KOPT-K1 (cell line): Measurements from ENCODE around the gene UGT1A6.

ENCODE experiments used
- H3K27ac ChIP-seq: fragments of 200-600 bp; sonication (generic); 2 replicates; pipeline ENCODE4 v1.5.1; 2016; ENCODE audit warnings: antibody characterized with exemption, mild to moderate bottlenecking, low read depth, low read length; ENCODE audit not compliant: poor library complexity, severe bottlenecking
- H3K36me3 ChIP-seq: fragments of 200-600 bp; sonication (generic); 2 replicates; pipeline ENCODE4 v1.5.1; 2017; ENCODE audit warnings: antibody characterized with exemption, mild to moderate bottlenecking, low read length, moderate library complexity; ENCODE audit not compliant: insufficient read depth
- H3K9me3 ChIP-seq: fragments of 200-600 bp; sonication (generic); 2 replicates; pipeline ENCODE4 v1.5.1; 2017; ENCODE audit warnings: antibody characterized with exemption, low read length, mild to moderate bottlenecking; ENCODE audit not compliant: insufficient read depth, poor library complexity, severe bottlenecking

The UGT1A6 gene

GRCh38 chr2:233792720-233793119, 100.0 kb downstream of the UGT1A6 start:
- Histone ChIP-seq H3K9me3 (no peaks in the 10 kb centered on the region), H3K27ac (no peak overlapping the region), H3K36me3 (no peaks in the 10 kb centered on the region)

GRCh38 chr2:233793465-233794127, 100.9 kb downstream of the UGT1A6 start:
- H3K36me3 ChIP-seq = no peaks in the 10 kb centered on the region
- no peaks in the 10 kb centered on the region for H3K9me3 ChIP-seq
- H3K27ac ChIP-seq = no peak overlapping the region

DNA sequence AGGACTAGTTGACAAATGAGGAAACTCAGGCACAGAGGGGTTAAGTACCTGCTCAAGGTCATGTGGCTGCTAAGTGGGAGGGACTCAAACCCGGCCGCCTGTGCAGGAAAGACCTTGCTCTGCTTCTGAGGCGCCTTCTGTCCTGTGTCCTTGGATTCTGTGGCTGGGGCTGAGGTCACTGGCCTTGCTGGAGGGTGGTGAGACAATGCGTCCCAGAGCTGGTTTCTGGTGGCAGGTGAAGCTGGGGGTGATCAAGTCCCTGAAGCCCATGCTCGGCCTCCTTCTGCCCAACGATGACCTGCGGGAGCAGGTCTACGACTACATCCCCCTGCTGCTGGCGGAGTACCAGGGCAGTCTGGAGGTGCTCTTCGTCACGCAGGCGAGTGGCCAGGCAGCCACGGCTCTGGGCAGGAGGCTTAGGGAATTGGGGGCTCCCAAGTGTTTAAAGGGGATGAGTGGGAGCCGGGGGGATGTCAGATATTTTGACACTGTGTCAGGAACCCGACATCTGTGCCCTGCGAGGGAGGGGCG, 101.5 kb downstream of the UGT1A6 start:
- no peaks in the 10 kb centered on the region for H3K36me3 ChIP-seq
- H3K9me3 ChIP-seq = no peaks in the 10 kb centered on the region
- no peak overlapping the region for H3K27ac ChIP-seq

GRCh38 chr2:233795735-233796171, 103.1 kb downstream of the UGT1A6 start:
- Histone ChIP-seq H3K27ac (no peak overlapping the region), H3K9me3 (no peaks in the 10 kb centered on the region), H3K36me3 (no peaks in the 10 kb centered on the region)

DNA sequence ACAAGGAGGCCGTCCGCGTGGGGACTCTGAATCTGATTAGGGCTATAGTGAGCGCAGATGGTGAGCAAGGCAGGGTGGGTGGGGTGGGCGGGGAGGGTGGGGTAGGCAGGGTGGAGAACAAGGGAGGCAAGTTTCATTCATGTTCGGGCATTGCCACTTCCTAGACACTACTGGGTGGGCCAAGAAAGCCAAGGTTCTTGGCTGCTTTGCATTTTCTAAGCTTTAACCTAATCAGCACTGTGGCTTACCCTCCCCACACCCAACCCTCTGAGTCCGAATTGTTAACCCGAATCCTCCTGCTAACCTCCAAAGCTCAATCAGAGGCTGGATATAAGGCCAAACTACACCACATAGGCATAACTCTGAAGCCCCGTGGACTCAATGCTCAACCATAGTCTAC, 103.6 kb downstream of the UGT1A6 start:
- H3K9me3 ChIP-seq = no peaks in the 10 kb centered on the region
- no peak overlapping the region for H3K27ac ChIP-seq
- H3K36me3 ChIP-seq = no peaks in the 10 kb centered on the region

DNA sequence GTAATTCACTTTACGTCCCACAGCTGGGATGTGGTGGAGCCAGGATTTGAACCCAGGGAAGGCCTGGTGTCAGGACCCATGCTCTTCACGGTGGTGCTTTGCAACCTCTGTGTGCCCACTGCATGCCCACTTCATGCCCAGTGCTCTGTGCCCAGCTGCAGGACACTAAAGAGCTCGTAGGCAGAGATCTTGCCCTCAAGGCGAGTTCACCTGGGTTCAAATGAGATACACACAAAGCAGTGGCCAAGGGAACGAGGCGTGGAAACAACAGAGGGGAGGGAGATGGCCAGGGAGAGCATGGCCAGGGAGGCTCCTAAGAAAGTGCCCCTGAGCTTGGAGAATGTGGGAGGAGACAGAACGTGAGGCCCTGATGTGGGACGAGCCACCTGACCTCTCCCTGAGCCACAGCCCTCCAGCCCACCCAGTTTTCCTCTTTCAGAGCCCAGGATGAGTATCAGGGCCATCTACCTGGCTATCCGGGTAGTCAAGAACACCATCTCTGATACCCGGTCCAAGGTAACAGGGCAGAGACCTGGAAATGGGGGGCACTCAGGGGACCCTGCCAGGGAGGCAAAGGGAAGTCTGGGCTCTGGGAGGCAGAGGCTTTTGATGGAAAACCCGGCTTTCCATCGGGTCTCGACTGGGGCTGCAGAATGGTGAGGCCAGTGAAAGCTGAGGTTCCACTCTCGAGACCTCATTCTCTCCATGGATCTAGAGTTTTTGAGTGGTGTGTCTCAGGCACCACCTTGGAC, 105.8 kb downstream of the UGT1A6 start:
- no peak overlapping the region for H3K27ac ChIP-seq
- no peaks in the 10 kb centered on the region for H3K36me3 ChIP-seq
- no peaks in the 10 kb centered on the region for H3K9me3 ChIP-seq

- Histone ChIP-seq H3K9me3 (no peaks in the 10 kb centered on the region), H3K36me3 (no peaks in the 10 kb centered on the region), H3K27ac (no peak overlapping the region)
Measured at GRCh38 chr2:233799087-233799665, 106.5 kb downstream of the UGT1A6 start.

DNA sequence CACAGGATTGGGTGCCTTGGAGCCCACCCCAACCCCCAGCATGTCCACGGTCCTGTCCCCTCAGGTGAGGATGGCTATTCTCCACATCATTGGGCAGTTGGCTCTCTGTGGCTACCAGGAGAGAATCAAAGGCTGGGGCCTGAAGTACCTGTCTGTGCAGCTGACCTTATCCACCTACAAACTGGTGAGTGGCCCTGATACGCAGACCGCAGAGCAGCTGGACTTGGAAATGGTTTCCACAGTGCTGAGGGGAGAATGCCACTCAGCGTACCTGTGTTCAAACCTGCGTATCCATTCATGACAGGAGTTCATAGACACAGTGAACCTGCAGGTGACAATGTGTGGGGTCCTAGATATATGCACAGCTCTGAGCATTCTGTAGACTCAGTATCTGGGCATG, 107.0 kb downstream of the UGT1A6 start:
- Histone ChIP-seq H3K36me3 (no peaks in the 10 kb centered on the region), H3K27ac (no peak overlapping the region)

DNA sequence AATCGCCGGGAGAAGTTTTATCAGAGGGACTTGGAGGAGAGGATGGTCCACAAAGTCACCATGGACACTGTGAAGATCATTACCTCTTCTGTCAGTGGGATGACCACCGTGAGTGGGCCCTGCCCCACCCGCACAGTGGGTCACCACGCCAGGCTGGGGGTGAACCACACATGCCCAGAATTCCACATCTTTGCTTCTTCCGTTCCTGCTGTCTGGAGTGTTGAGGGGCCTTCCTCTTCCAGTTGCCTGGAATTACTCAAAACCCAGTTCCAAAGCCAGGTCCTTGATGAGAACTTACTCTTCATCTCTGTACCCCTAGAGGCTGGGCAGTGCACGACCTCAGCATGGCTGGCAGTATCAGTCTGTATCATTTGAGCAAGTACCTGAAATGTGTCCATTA, 107.5 kb downstream of the UGT1A6 start:
- Histone ChIP-seq H3K36me3 (no peaks in the 10 kb centered on the region), H3K27ac (no peak overlapping the region), H3K9me3 (no peaks in the 10 kb centered on the region)

More for the DNA sequence above, 107.0 kb downstream of the UGT1A6 start:
- no peaks in the 10 kb centered on the region for H3K9me3 ChIP-seq

DNA sequence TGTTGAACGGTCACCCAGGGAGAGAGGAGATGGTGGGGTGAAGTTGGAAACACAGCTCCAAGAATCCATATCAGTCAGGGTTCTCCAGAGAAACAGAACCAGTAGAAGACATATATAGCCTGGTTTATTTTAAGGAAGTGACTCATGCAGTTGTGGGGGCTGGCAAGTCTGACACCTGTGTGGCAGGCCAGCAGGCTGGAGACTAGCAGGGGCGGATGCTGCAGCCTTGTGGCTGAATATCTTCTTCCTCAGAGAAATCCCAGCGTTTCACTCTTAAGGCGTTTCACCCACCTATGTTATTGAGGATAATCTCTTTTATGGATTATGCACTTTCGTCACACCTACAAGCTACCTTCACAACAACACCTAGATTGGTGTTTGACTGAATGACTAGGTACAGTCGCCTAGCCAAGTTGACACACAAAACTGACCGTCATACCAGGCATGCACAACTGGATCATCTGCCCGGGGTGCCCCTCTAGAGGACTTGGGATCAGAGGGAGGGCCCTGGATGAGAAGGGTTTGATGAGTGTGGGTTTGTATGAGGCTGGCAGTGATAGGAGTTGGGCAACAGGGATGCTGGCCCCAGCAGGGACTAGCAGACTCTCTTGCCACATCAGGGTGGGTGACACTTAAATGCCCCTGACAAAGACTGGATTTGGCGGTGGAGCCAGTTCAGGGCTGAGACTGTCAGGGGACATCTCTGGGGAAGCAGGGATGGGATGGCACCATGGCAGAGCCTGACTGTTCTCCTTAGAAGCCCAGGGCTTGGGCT, 108.9 kb downstream of the UGT1A6 start:
- Histone ChIP-seq H3K36me3 (no peaks in the 10 kb centered on the region), H3K9me3 (no peaks in the 10 kb centered on the region), H3K27ac (no peak overlapping the region)

DNA sequence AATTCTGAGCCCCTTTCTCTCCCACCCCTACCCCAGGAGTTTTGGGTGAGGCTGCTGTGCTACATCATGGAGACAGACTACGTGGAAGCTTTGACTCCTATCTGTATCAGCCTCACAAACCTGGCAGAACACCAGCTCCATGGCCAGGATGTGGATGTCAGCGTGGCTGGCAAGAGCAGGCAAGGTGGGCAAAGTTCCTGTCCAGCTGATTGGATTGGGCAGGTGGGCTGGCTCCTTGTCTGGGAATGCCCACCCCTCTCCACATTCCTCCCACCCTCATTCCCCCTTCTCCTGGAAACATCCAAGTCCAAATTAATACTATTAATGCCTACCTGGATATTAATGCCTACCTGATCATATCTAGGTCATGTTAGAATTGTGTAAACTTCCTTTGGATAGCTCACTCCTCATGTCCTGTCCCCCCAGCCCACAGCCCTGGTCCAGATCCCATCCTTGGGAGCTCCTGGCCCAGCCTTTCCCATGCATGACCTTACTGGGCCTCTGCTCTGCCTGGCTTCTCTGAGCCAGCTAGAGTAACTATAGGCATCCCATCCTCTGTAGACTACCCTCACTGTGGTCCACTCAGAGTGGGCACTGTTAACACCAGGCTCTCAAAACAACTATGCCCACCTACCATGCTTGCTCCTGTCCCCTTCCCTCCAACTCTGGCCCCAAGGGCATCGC, 109.6 kb downstream of the UGT1A6 start:
- Histone ChIP-seq H3K9me3 (no peaks in the 10 kb centered on the region), H3K36me3 (no peaks in the 10 kb centered on the region), H3K27ac (no peak overlapping the region)

GRCh38 chr2:233803292-233803911, 110.7 kb downstream of the UGT1A6 start:
- peaks cover 2% of the 10 kb centered on the region for H3K9me3 ChIP-seq
- H3K36me3 ChIP-seq = no peaks in the 10 kb centered on the region
- H3K27ac ChIP-seq = no peak overlapping the region

GRCh38 chr2:233803994-233804393, 111.3 kb downstream of the UGT1A6 start:
- Histone ChIP-seq H3K36me3 (no peaks in the 10 kb centered on the region), H3K9me3 (peaks cover 5% of the 10 kb centered on the region), H3K27ac (no peak overlapping the region)

DNA sequence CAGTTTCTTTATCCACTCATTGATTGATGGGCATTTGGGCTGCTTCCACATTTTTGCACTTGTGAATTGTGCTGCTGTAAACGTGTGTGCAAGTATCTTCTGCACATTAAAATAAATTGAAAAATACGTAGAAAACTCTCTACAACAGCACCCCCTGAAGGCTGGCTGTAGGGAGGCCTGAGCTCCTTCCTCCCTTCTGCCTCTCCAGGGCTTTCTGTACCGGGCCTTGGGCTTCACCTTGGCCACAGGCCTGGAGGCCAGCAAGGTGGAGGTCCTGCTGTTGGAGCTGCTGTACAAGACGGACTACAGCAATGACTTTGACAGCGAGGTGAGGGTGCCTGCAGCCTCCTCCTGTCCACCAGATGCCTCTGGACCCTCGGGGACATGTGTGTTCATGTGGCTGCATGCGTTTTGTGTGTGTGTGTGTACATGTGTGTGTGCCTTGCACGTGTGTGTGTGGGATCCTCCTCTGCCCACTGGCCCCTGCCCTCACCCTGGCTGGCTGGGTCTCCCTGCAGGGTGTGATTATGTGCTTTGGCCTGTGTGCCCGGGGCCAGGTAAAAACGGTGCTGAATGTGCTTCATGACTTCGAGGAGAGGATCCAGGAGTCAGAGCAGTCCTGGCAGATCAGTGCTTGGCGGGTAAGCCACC, 114.7 kb downstream of the UGT1A6 start:
- H3K27ac ChIP-seq = no peak overlapping the region
- H3K9me3 ChIP-seq = peaks cover 10% of the 10 kb centered on the region
- H3K36me3 ChIP-seq = no peaks in the 10 kb centered on the region
